D721Med (cell line): Measurements from ENCODE around the gene CHMP6.

ENCODE experiments used
- DNase-seq: peaks from one replicate; pipeline ENCODE4 v3.0.0; 2011; ENCODE audit warnings: low spot score; ENCODE audit not compliant: insufficient read length
- FAIRE-seq: peaks from 2 replicates; lab custom pipeline; 2011; peaks lifted over from hg19 to GRCh38; lab: Jason Lieb, UNC
- TF ChIP-seq, protein P1 (sequence below): IDR thresholded peaks from 2 replicates; pipeline ENCODE4 v1.5.1; 2012; ENCODE audit warnings: mild to moderate bottlenecking, control low read depth; ENCODE audit not compliant: insufficient read depth; ENCODE audit errors: missing control alignments

The CHMP6 gene

DNA sequence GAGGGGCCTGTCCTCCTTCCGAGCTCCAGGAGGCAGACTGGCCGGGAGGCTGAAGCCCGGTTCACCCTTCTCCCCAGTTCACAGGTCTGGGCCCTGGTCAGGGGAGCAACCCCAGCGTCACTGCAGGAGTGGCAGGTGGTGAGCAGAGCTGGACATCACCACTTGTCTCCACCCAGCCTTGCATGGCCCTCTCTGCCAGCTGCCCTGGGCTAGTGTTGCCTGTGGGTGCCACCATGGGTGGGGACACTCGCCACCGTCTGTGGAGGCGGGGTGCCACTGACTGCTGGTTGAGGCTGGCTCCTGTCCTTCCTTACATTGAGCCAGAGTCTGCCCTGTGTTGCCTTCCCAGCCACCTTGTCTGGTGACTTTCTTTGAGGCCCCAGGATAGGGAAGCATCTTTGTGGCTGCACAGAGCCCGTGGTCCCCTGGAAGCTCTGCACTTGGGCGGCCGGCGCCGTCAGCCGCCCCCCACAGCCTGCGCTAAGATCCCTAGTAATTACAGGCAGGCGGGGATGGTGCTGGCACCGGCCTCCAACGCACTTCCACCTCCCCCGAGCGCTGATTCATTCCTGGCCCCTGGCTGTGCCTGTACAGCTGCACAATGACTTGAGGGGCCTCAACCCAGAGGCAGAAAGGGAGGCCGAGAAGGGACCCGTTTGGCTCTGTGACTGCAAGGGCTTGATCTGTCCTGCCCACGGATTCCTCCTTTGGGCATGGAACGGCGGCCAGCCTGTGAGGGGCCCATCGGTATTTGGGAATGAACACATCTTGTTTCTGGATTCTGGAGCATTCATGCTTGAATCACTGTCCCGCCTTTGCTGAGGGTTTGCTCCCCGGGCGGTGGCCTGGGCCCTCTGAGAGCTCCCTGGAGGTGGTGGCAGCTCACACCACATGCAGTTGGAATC lies 48.5 kb downstream of the CHMP6 start:
- no peak for FAIRE-seq
- TF ChIP-seq, protein P1, sequence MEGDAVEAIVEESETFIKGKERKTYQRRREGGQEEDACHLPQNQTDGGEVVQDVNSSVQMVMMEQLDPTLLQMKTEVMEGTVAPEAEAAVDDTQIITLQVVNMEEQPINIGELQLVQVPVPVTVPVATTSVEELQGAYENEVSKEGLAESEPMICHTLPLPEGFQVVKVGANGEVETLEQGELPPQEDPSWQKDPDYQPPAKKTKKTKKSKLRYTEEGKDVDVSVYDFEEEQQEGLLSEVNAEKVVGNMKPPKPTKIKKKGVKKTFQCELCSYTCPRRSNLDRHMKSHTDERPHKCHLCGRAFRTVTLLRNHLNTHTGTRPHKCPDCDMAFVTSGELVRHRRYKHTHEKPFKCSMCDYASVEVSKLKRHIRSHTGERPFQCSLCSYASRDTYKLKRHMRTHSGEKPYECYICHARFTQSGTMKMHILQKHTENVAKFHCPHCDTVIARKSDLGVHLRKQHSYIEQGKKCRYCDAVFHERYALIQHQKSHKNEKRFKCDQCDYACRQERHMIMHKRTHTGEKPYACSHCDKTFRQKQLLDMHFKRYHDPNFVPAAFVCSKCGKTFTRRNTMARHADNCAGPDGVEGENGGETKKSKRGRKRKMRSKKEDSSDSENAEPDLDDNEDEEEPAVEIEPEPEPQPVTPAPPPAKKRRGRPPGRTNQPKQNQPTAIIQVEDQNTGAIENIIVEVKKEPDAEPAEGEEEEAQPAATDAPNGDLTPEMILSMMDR: no peak
- no peak for DNase-seq

DNA sequence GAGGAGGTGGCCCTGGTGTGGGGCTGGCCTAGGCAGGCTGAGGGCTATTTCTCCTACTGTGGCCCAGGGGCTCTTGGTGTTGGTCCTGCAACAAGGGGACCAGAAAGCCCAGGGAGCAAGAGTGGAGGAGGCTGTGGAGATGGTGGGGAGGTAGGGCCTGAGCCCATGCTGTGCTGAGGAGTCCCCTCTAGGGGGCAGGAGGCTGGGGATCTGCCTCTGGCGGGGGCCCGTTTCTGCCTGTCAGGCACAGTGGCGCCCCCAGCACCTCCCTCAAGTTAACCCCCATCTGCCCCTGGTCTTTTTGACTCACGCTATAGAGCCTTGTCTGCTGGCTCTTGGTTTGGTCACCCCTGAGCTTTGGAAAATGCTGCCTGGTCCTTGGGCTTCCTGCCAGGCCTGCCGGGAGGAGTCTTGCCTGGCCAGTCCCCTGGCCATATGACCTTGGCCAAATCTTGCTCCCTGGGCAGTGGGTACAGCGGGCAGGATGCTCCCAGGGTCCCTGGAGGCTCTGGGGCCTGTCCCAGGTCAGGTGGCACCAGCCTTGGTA lies 49.2 kb downstream of the CHMP6 start:
- DNase-seq (no peak), FAIRE-seq (no peak)
- TF ChIP-seq, protein P1: peak; percentile 47

DNA sequence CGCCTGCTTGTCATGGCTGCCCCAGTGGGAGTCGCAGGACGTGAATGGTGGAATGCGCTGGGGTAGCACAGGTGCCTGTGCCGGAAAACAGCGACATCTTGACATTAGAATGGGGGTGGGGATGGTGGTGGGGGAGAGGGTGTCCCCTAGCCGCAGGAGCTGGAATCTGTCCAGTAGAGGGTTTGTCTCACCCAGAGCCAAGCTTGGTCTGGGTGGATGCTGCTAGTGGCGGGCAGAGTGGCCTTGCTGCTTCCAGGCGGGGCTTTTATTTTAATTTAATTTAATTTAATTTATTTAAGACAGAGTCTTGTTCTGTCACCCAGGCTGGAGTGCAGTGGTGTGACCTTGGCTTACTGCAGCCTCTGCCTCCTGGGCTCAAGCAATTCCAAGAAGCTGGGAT lies 51.0 kb downstream of the CHMP6 start:
- FAIRE-seq: no peak
- DNase-seq: no peak
- TF ChIP-seq, protein P1: no peak

DNA sequence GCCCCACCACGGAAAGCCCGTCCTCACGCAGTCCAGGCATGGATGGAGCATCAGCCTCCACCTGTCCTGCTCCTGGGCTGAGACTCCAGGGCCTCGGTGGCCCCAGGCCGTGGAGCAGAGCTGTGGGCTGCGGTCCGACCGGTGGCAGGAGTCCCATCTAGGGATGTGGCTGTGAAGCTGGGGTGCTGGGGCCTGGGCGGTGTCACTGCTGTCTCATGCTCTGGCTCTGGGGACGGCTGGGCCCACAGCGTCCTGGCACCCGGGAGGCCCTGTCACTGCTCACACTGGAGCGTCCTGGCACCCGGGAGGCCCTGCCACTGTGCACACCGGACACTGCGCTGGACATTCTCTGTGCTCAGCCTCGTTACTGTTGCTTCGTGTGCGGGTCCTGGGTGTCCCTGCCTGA lies 51.7 kb downstream of the CHMP6 start:
- DNase-seq (no peak), FAIRE-seq (no peak)
- TF ChIP-seq, protein P1: no peak

DNA sequence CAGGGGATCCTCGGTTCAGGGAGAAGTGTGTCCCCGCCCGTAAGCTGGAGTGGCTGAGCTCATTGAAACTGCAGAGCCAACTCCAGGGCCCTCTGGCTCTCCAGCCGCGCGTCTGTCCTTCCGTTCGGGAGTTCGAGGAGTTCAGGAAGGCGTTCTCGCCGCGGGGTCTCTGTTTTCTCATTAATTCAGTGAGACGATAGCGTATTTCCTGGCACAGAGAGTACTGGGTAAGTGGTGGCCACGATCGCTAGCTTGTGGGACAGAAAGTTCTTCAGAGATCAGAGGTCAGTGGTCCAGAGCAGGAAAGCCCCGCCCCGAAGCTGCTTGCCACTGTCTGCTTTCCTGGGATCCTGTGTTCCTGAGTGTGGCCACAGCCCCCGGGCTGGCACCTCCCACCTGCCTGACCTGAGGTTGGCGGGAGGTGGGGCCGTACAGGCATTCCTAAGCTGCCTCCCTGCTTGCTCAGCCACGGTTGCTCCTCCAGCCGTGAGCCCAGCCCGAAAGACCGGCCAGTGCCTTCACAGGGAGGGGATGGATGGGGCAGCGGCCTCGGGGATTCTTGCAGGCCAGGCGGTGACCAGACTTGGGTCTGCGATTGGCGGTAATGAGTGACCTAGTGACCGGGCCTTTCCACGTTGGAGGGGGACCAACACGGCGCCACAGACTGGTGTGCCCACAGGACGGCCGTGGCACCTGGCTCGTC lies 52.2 kb downstream of the CHMP6 start:
- FAIRE-seq: no peak
- DNase-seq: no peak
- TF ChIP-seq, protein P1: no peak

DNA sequence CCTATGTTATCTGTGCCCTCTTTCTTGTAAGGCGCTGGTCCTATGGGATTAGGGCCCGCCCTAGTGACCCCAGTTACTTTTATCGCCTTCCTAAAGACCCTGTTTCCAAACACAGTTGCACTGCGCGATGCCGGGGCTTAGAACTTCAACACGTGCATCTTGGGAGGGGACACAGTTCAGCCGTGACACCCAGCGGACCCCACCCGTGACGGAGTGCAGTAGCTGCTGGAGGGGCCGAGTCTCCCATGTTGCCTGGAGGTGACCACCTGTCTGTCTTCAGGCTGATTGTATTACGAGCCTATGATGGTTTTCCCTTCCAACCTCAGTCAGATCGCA lies 52.8 kb downstream of the CHMP6 start:
- FAIRE-seq: no peak
- no peak for DNase-seq
- TF ChIP-seq, protein P1: no peak
